SW 1271 (cell line): ENCODE results near the gene TEPSIN.

ENCODE experiments used
- DNase-seq, 2 experiments: peaks; one replicate each; lab custom pipeline; 2025; lab: John Stamatoyannopoulos, UW

The TEPSIN gene

GRCh38 chr17:81270279-81270678 lies 31.4 kb upstream of the TEPSIN start:
- DNase-seq, result no peak

- no peak for DNase-seq
Measured at GRCh38 chr17:81267390-81268067, 28.7 kb upstream of the TEPSIN start.

- DNase-seq, result no peak
Measured at GRCh38 chr17:81265576-81265975, 26.7 kb upstream of the TEPSIN start.

DNA sequence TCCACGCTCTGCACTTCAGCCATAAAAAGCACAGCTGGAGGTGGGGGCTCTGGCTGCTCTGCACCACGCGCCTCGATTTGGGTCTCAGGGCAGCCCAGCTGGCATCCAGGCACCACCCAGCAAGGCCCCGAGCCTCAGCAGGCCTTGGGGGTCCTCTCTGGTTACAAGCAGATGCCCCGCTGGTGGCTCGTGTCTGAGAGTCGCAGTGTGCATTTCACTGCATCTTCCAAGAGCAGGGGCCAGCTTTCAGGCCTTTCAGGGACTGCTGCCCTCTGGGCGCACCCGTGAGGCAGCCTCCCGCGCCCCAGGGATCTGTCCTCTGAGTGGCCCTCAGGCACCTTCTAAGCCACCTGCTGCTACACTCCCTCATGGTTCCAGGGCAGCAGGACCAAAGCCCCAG lies 25.8 kb upstream of the TEPSIN start:
- no peak for DNase-seq

DNA sequence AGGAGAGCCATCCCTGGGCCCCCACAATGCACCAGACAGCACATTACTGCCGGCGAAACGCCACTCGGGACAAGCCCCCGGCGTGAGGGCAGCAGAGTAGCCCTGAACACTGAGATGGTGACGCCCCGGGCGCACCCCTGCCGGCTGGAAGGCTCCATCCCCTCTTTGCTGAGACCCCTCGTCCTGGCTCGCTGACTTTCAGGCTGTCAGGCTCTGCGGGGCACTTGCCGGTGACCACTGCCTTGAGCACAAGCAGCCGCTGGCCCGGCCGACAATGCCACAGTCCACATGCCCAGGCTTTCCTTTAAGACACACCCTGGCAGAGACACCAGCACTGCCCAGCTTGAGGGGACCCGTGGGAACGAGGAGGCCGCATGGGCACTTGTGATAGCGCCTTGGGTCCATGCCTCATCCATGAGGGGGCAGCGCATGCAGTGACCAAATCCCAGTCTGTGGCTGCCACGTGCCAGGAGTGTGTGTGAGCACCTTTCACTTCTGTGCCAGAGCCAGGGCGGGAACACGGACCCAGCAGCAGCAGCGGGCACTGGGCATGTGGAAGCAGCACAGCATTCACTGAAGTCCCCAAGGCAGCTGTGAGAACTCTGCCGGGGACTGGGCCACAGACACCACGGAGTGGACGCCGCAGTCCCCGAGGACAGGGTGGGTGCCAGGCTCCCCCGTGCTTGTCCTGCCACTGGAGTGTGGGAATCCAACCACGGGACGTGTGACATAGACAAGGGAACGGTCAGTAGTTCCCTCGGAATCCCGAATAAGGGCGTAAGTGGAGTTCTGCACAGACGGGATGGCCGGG lies 24.7 kb upstream of the TEPSIN start:
- DNase-seq, result no peak

GRCh38 chr17:81261582-81262336 lies 22.9 kb upstream of the TEPSIN start:
- no peak for DNase-seq

GRCh38 chr17:81261096-81261495 lies 22.2 kb upstream of the TEPSIN start:
- no peak for DNase-seq

DNA sequence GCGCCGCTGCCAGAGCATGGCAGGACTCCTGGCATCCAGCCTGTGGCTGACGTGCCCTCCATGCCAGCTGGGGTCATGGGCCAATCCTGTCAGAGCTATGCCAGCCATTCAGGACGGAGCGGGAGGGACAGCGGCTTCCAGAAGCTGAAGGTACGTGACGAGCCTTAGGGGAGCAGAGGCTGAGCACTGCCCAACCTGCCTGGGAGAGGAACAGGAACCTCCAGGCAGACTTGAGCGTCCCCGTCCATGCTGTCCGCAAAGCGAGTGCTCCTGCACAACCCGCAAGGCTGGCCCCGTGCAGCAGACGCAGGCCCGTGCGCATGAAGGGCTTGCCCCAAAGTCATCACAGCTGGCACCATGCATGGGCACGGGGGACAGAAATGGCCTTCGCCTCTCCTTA lies 21.8 kb upstream of the TEPSIN start:
- DNase-seq, result no peak

GRCh38 chr17:81260171-81260570 lies 21.3 kb upstream of the TEPSIN start:
- no peak for DNase-seq

DNA sequence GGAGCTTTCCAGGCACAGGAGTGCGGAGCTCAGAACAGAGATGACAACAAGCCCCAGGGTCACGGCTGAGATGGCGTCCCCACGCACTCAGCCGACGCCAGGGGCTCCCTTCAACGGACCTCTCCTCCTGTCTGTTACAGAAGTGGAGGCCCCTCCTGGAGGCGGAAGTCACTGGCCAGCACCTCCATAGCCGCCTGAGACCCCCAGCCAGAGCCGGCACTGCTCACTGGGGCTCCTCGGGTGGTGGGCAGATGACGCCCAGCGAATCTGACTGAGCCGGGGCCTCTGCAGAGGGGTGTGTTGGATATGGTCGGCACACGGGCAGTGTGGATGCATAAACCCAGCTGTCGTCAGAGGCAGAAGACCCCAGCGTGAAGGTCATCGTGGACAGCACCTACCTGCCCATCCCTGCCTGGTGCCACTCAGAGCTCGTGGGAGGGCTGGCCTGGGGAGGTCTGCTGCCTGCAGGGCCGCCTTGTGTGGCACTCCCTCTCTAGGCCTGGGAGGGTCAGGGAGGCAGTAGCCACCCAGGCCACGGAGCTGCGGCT lies 20.3 kb upstream of the TEPSIN start:
- no peak for DNase-seq

DNA sequence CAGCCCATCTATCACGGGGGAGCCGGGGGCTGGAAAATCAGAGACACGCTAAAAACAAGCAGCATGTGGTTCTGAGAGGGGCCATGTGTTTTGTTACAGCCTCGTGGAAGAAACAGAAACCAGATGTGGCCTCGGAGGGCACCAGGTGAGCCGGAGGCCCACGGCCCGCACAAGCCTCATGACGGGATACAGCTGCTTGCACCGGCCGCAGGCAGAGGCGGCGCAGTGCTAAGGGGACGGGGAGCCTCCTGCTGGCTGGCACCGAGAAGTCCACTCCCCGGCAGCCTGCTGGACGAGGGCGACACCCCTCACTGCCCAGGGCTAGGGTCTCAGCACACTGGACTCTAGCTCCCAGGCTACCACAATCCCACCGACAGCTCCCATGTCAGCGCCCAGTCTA lies 19.4 kb upstream of the TEPSIN start:
- no peak for DNase-seq

- no peak for DNase-seq
Measured at GRCh38 chr17:81257533-81257932, 18.7 kb upstream of the TEPSIN start.

GRCh38 chr17:81256616-81257015 lies 17.8 kb upstream of the TEPSIN start:
- no peak for DNase-seq

DNA sequence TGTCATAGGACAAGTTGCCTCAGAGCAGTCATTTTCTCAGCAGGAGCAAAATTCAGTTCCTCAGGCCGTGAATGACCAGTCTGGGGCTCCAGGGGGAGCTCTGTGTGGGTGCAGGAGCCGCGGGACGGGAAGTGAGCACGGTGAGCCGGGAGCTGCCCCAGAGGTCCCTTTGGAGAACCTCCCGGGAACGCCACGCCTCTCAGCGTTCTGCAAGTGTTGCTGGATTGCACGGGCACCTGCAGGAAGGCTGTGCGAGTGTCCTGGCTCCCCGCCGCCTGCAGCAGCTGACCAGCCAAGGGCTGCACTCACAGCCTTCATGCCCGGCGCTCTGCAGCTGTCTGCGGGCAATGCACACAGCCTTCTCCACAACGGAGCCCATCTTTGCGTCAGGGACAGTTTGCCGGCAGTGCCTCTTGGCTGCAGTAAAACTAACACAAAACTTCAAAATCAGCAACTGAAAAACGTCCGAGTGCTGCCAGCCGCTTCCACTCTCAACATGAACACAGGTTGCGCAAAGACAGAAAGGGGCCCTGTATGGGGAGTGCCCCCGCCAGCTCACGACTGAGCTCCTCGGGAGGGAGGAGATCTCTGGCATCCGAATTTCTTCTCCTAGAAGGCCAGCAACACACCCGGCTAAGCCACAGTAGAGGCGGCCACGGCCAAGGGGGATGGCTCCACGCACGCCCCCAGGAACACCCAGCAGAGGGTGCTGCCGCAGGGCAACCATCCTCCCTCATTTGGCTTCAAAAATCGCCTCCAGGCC lies 16.3 kb upstream of the TEPSIN start:
- DNase-seq, result peak in 1 of 2 experiments; percentile 22

- DNase-seq, result peak in 1 of 2 experiments; percentile 24
Measured at GRCh38 chr17:81253358-81254131, 14.7 kb upstream of the TEPSIN start.

GRCh38 chr17:81252987-81253329 lies 14.1 kb upstream of the TEPSIN start:
- no peak for DNase-seq

- DNase-seq, result no peak
Measured at GRCh38 chr17:81252326-81252986, 13.6 kb upstream of the TEPSIN start.

- DNase-seq, result no peak
Measured at GRCh38 chr17:81251709-81252301, 12.9 kb upstream of the TEPSIN start.

GRCh38 chr17:81251094-81251708 lies 12.3 kb upstream of the TEPSIN start:
- DNase-seq, result no peak
